HFF-Myc (cell line): ENCODE results near the gene UST.
"Not testable (repeated sequence)": the region's sequence is repeated elsewhere in the genome, so short reads cannot be mapped to it uniquely, and the experiment has no call there.

ENCODE experiments used
- DNase-seq: peaks from one replicate; pipeline ENCODE4 v3.0.0-alpha.2; 2011; ENCODE audit warnings: low read depth; ENCODE audit errors: extremely low read depth
- H3K4me3 ChIP-seq: replicated peaks from 2 replicates; pipeline ENCODE4 v1.5.1; 2011; ENCODE audit warnings: low read depth, mild to moderate bottlenecking, control low read depth, low read length
- CTCF ChIP-seq: IDR thresholded peaks from 2 replicates; pipeline ENCODE4 v1.5.1; 2012; ENCODE audit warnings: mild to moderate bottlenecking, low read depth, low read length, control low read depth; ENCODE audit errors: missing control alignments

UST gene

DNA sequence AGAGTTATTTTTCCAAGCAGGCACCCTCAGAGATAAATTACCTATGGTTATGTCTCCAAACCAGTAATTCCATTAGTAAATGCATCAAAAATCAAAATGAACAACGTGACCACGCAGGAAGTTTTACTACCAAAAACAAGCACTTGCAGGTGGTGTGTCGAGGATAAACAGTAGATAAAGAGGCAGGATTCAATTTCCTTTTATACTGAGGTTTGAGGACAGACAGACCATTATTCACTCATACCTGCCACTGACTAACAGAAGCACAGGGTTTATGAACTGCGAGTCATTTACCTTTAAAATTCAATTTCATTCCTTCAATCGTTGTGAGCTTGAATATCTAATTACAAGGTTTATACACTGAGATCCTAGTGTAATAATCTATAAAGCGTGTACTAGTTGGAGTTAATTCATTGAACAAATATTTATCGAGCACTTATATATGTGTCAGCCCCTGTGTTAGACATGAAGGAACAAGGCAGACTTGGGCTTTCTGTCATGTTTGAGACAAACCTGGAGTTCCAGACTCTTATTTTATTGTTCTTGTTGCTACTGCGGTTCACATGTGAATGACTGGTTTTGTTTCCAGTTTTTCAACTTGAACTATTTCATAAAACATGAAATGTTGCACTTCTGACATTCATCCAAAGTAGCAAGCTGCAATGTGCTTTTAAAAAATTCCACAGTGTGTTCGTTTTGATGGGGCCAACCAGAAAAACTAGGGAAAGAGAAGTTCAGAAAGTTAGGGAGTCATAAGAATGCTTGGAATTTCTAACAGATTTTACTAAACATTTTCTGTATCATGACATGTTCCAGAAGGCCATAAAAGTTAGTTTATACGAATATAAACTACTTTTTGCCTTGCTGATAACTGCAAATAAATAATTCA is 205.6 kb downstream of the UST start:
- no peak for DNase-seq
- TF ChIP-seq CTCF = no peak

GRCh38 chr6:148954461-148954860 is 207.6 kb downstream of the UST start:
- no peak overlapping the region for H3K4me3 ChIP-seq
- no peak for TF ChIP-seq CTCF
- no peak for DNase-seq

More for the DNA sequence above, 205.6 kb downstream of the UST start:
- no peak overlapping the region for H3K4me3 ChIP-seq

- DNase-seq = no peak
- no peak for TF ChIP-seq CTCF
- H3K4me3 ChIP-seq = no peak overlapping the region
Measured at GRCh38 chr6:148954934-148955333, 208.1 kb downstream of the UST start.

- TF ChIP-seq CTCF = no peak
- H3K4me3 ChIP-seq = no peak overlapping the region
- DNase-seq = no peak
Measured at GRCh38 chr6:148955441-148955840, 208.6 kb downstream of the UST start.

- DNase-seq, H3K4me3 ChIP-seq: not testable (repeated sequence)
Measured at GRCh38 chr6:148956163-148956562, 209.3 kb downstream of the UST start.

- TF ChIP-seq CTCF = no peak
- no peak for DNase-seq
- no peak overlapping the region for H3K4me3 ChIP-seq
Measured at GRCh38 chr6:148957752-148958151, 210.9 kb downstream of the UST start.

- no peak for DNase-seq
- no peak for TF ChIP-seq CTCF
- no peak overlapping the region for H3K4me3 ChIP-seq
Measured at GRCh38 chr6:148959008-148959407, 212.2 kb downstream of the UST start.
